PC-3 (cell line): Measurements from ENCODE around the gene TGIF2. TPM values are rescaled to one million over a fixed set of nuclear protein-coding genes. Genes with fewer than 3 reads are reported as not detected.

Experiments used
- ATAC-seq: fragments of 200-7000 bp; cut with Tn5 transposase; 2 replicates; pipeline ENCODE4 v1.9.1; 2020; ENCODE audit warnings: mild to moderate bottlenecking, moderate library complexity
- BruUV-seq: library from RNA; stranded (reverse); fragments of 400-500 nt; replicated peaks from 2 replicates; lab custom pipeline; 2021; lab: Mats Ljungman, UMichigan
- CTCF ChIA-PET: fragments of 300-600 bp; sonication (Branson Sonifier 250); formaldehyde crosslinking; loops from one replicate; lab custom pipeline; 2022; ENCODE audit warnings: antibody characterized with exemption; lab: Charles Lee
- POLR2A ChIA-PET: fragments of 300-600 bp; sonication (Branson Sonifier 250); formaldehyde crosslinking; loops from one replicate; lab custom pipeline; 2022; ENCODE audit warnings: antibody characterized with exemption; ENCODE audit not compliant: unreplicated experiment; lab: Charles Lee
- DNase-seq: peaks from one replicate; pipeline ENCODE4 v3.0.0-alpha.2; 2015
- H2AFZ ChIP-seq: fragments of 300-600 bp; sonication (generic); 2 replicates; pipeline ENCODE4 v1.6.0; 2016; ENCODE audit warnings: antibody characterized with exemption, low read length
- H3F3A ChIP-seq: fragments of 300-600 bp; sonication (generic); one replicate; pipeline ENCODE4 v1.6.0; 2017; ENCODE audit warnings: antibody characterized with exemption, low read length, control low read depth, mild to moderate bottlenecking; ENCODE audit not compliant: unreplicated experiment
- H3K27ac ChIP-seq: fragments of 300-600 bp; sonication (generic); 2 replicates; pipeline ENCODE4 v1.5.1; 2016; ENCODE audit warnings: mild to moderate bottlenecking, low read length
- H3K27me3 ChIP-seq: fragments of 300-600 bp; sonication (generic); 2 replicates; pipeline ENCODE4 v1.6.1; 2016; ENCODE audit warnings: low read length, mixed read lengths
- H3K36me3 ChIP-seq: fragments of 300-600 bp; sonication (generic); 2 replicates; pipeline ENCODE4 v1.6.1; 2016; ENCODE audit warnings: low read depth, mixed run types, low read length, mixed read lengths
- H3K4me1 ChIP-seq: fragments of 300-600 bp; sonication (generic); 2 replicates; pipeline ENCODE4 v1.5.1; 2016; ENCODE audit warnings: low read length; ENCODE audit not compliant: insufficient read depth
- H3K4me2 ChIP-seq: fragments of 300-600 bp; sonication (generic); 2 replicates; pipeline ENCODE4 v1.6.0; 2016; ENCODE audit warnings: low read length
- H3K4me3 ChIP-seq: fragments of 300-600 bp; sonication (generic); 2 replicates; pipeline ENCODE4 v1.5.1; 2016; ENCODE audit warnings: mild to moderate bottlenecking, low read length, mixed read lengths
- H3K79me2 ChIP-seq: fragments of 300-600 bp; sonication (generic); 2 replicates; pipeline ENCODE4 v1.6.1; 2017; ENCODE audit warnings: low read length, mixed read lengths
- H3K9ac ChIP-seq: fragments of 300-600 bp; sonication (generic); 2 replicates; pipeline ENCODE4 v1.6.0; 2016; ENCODE audit warnings: mild to moderate bottlenecking, low read length
- H3K9me2 ChIP-seq: fragments of 300-600 bp; sonication (generic); replicated peaks from 2 replicates; pipeline ENCODE4 v1.6.1; 2016; ENCODE audit warnings: mixed run types, low read length, mixed read lengths
- H3K9me3 ChIP-seq: fragments of 300-600 bp; sonication (generic); 2 replicates; pipeline ENCODE4 v1.6.1; 2016; ENCODE audit warnings: low read length, mixed read lengths
- H4K20me1 ChIP-seq: fragments of 300-600 bp; sonication (generic); 2 replicates; pipeline ENCODE4 v1.6.1; 2016; ENCODE audit warnings: low read length, mixed read lengths
- EZH2 ChIP-seq: fragments of 300-600 bp; sonication (generic); IDR thresholded peaks from one replicate; pipeline ENCODE4 v1.6.1; 2017; ENCODE audit warnings: antibody characterized with exemption, mild to moderate bottlenecking, low read length; ENCODE audit not compliant: unreplicated experiment
- EZH2phosphoT487 ChIP-seq: fragments of 300-600 bp; sonication (generic); IDR thresholded peaks from 2 replicates; pipeline ENCODE4 v1.6.1; 2018; ENCODE audit warnings: mild to moderate bottlenecking, antibody characterized with exemption, low read length, borderline replicate concordance
- intact Hi-C: fragments of 100-400 bp; cut with micrococcal nuclease; formaldehyde crosslinking; loops from 2 replicates; pipeline ENCODE4 v1.9.0; 2023
- total RNA-seq: library from RNA; depleted of rRNA; stranded (reverse); fragments of >200 nt; gene quantifications from 2 replicates; pipeline ENCODE4 v1.2.3, GENCODE V29; 2014
- TF ChIP-seq, protein P1 (sequence below): fragments of 300-600 bp; sonication (generic); conservative IDR thresholded peaks from 2 replicates; pipeline ENCODE4 v1.5.1; 2017; ENCODE audit warnings: antibody characterized with exemption, low read depth, mild to moderate bottlenecking, low read length

The TGIF2 gene
- total RNA-seq, 1 experiment from 2014 or later = 15.2 TPM

DNA sequence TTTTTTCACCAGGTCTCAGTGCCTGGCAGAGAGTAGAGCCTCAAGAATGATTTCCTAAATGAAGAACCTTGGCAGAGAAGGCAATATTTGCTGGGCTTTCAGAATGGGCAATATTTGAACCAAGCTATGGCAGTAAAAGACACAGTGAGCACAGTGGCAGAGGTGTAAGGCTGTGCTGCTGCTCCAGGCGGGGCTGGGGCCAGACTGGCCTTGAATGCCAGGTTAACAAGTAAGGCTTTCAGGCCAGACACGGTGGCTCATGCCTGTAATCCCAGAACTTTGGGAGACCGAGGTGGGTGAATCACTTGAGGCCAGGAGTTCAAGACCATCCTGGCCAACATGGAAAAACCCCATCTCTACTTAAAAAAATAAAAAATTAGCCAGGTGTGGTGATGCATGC, 40.6 kb upstream of the TGIF2 start:
- DNase-seq = no peak
- no peaks in the 10 kb centered on the region for H3K9me2 ChIP-seq
- no peak overlapping the region for H3K27ac ChIP-seq
- no peak overlapping the region for H3K4me3 ChIP-seq
- H3K9ac ChIP-seq = no peak overlapping the region
- no peaks in the 10 kb centered on the region for H3K27me3 ChIP-seq
- no peak overlapping the region for H2AFZ ChIP-seq
- ATAC-seq = no peak
- ChIA-PET POLR2A (no interaction called here), CTCF (no interaction called here)
- TF ChIP-seq EZH2phosphoT487 = no peak
- TF ChIP-seq EZH2 = no peak
- TF ChIP-seq, protein P1, sequence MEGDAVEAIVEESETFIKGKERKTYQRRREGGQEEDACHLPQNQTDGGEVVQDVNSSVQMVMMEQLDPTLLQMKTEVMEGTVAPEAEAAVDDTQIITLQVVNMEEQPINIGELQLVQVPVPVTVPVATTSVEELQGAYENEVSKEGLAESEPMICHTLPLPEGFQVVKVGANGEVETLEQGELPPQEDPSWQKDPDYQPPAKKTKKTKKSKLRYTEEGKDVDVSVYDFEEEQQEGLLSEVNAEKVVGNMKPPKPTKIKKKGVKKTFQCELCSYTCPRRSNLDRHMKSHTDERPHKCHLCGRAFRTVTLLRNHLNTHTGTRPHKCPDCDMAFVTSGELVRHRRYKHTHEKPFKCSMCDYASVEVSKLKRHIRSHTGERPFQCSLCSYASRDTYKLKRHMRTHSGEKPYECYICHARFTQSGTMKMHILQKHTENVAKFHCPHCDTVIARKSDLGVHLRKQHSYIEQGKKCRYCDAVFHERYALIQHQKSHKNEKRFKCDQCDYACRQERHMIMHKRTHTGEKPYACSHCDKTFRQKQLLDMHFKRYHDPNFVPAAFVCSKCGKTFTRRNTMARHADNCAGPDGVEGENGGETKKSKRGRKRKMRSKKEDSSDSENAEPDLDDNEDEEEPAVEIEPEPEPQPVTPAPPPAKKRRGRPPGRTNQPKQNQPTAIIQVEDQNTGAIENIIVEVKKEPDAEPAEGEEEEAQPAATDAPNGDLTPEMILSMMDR = no peak
- H3K4me1 ChIP-seq = no peaks in the 10 kb centered on the region
- no peaks in the 10 kb centered on the region for H4K20me1 ChIP-seq
- BruUV-seq = no TSS peak
- H3K4me2 ChIP-seq = no peak overlapping the region
- H3K79me2 ChIP-seq = no peaks in the 10 kb centered on the region
- H3K36me3 ChIP-seq = no peaks in the 10 kb centered on the region; the same call in 1 of the 2 replicates
- intact Hi-C loops = no loop called here
- no peaks in the 10 kb centered on the region for H3K9me3 ChIP-seq
- no peaks in the 10 kb centered on the region for H3F3A ChIP-seq

DNA sequence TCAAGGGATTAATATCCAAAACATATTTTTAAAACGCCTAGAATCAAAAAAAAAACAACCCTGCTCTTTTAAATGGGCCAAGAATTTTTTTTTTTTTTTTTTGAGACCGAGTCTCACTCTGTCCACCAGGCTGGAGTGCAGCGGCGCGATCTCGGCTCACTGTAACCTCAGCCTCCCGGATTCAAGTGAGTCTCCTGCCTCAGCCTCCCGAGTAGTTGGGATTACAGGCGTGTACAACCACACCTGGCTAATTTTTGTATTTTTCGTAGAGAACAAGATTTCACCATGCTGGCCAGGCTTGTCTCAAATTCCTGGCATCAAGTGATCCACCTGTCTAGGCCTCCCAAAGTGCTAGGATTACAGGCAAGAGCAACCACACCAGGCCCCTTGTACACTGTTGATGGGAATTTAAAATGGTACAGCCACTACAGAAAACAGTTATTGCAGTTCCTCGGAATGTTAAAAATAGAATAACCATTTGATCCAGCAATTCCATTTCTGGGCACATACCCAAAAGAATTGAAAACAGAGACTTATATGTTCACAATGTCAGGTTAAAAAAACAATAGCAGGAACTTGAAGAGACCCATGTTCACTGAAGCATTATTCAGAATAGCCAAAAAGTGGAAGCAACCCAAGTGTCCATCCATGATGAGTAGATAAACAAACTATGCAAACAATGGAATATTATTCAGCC, 35.2 kb upstream of the TGIF2 start:
- TF ChIP-seq, protein P1 = no peak
- TF ChIP-seq EZH2phosphoT487 = no peak
- TF ChIP-seq EZH2 = no peak
- Histone ChIP-seq H2AFZ (no peak overlapping the region), H3K4me1 (peaks cover 5% of the 10 kb centered on the region; the same call in 1 of the 2 replicates), H3K27ac (no peak overlapping the region), H3K4me2 (no peak overlapping the region), H3F3A (no peaks in the 10 kb centered on the region), H3K9me2 (no peaks in the 10 kb centered on the region), H3K36me3 (no peaks in the 10 kb centered on the region), H3K4me3 (no peak overlapping the region), H3K27me3 (no peaks in the 10 kb centered on the region), H3K9ac (no peak overlapping the region), H4K20me1 (no peaks in the 10 kb centered on the region), H3K9me3 (no peaks in the 10 kb centered on the region), H3K79me2 (no peaks in the 10 kb centered on the region)
- ATAC-seq (no peak), DNase-seq (no peak)
- CTCF ChIA-PET = no interaction called here
- BruUV-seq = no TSS peak
- intact Hi-C loops = no loop called here
- POLR2A ChIA-PET = no interaction called here

DNA sequence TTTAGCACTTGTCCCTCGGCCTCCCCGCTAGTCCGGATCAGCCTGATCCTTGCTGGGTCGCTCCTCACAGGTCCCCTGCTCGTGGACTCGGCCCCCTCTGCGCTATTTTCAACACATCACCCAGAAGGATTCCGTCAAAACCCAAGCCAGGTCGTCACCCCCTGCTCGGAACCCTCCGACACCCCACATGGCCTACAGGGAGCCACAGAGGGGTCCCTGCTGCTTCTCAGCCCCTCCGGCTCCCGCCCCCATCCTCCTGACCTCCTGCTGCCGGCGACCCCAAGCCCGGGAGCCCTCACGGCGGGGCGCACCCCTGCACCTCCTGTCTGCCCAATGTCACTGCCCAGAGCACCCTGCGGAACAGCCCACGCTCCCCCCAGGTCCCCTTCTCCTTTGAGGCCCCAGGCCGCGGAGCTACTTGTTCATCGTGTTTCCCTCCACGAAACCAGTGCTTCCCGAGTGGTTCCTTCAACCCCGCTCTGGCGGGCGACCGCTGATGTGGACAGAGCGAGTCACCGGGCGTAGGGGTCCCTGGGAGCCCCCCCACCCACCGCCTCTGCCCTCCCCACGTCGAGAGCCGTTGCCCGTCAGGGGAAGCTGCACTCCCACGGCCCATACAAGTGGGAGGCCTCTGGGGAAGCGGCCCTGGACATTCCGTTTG, 32.7 kb upstream of the TGIF2 start:
- H3F3A ChIP-seq = no peaks in the 10 kb centered on the region
- peak overlapping the region; percentile 97 for H2AFZ ChIP-seq
- H3K36me3 ChIP-seq = no peaks in the 10 kb centered on the region
- H3K4me2 ChIP-seq = peak overlapping the region; percentile 91
- ChIA-PET CTCF (no interaction called here), POLR2A (no interaction called here)
- no TSS peak for BruUV-seq
- ATAC-seq (no peak), DNase-seq (no peak)
- H3K79me2 ChIP-seq = no peaks in the 10 kb centered on the region
- no peaks in the 10 kb centered on the region for H3K9me3 ChIP-seq
- no peaks in the 10 kb centered on the region for H4K20me1 ChIP-seq
- H3K4me3 ChIP-seq = peak overlapping the region; percentile 72; the same call in 1 of the 2 replicates
- H3K9me2 ChIP-seq = no peaks in the 10 kb centered on the region
- intact Hi-C loops = no loop called here
- H3K27me3 ChIP-seq = no peaks in the 10 kb centered on the region
- TF ChIP-seq, protein P1 = no peak
- no peak for TF ChIP-seq EZH2phosphoT487
- no peak for TF ChIP-seq EZH2
- no peak overlapping the region for H3K27ac ChIP-seq
- peaks cover 5% of the 10 kb centered on the region; the same call in 1 of the 2 replicates for H3K4me1 ChIP-seq
- no peak overlapping the region for H3K9ac ChIP-seq
